ENCODE results near the gene PTPN21. TPM values are rescaled to one million over a fixed set of nuclear protein-coding genes. Genes with fewer than 3 reads are reported as not detected.

The PTPN21 gene
- total RNA-seq, 2 experiments from 2014 or later, result not detected

- H3K4me1 Mint-ChIP-seq, result peaks cover 8% of the 10 kb centered on the region
Observed at GRCh38 chr14:88516861-88517357, 37.9 kb downstream of the PTPN21 start.

DNA sequence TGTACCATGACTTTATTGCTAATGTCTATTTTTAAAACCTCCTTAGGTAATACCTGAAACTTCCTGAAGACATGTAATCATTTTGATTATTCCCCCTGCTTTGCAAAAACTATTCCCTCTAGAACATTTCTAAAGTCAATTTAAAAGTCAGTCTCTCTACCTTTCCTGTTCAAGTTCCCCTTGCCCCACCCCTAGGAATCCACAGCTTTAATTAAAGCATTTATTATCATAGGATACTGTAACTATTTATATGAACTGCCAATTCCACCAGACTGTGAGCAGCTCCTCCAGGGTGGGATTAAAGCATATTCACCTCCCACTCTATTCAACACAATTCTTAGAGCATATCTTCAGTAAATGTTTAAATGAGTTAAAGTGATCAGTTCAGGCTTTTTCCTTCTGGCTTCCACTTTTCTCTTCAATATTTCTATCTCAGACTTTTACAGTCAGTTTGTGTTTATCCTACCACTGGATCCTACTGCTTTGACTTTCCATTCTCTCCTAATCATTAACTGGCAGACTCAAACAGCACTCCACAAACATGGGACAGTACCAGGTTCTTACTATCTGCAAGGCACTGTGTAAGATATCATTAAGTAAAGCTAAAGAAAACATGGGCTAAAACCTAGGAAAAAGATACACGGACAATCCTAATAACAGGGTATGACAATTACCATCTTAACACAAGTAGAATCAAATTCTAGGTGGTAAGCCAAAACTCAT lies 39.1 kb downstream of the PTPN21 start:
- H3K27ac Mint-ChIP-seq, result no peak overlapping the region
- ChIA-PET POLR2A (no interaction called here), CTCF (no interaction called here)
- H3K4me3 Mint-ChIP-seq, result no peak overlapping the region
- H3K4me1 Mint-ChIP-seq, result peaks cover 8% of the 10 kb centered on the region
- H3K9me3 Mint-ChIP-seq, result no peaks in the 10 kb centered on the region
- no peaks in the 10 kb centered on the region for H3K36me3 Mint-ChIP-seq (ENCODE audit: low read depth)
- peaks cover 19% of the 10 kb centered on the region for H3K27me3 Mint-ChIP-seq
- DNase-seq, result no peak

More at GRCh38 chr14:88516861-88517357, 37.9 kb downstream of the PTPN21 start:
- no peak overlapping the region for H3K27ac Mint-ChIP-seq
- DNase-seq, result no peak
- H3K27me3 Mint-ChIP-seq, result peaks cover 21% of the 10 kb centered on the region
- CTCF ChIA-PET, result no interaction called here
- H3K9me3 Mint-ChIP-seq, result no peaks in the 10 kb centered on the region
- peak overlapping the region; percentile 3 for H3K4me3 Mint-ChIP-seq
- POLR2A ChIA-PET, result no interaction called here
- H3K36me3 Mint-ChIP-seq (ENCODE audit: low read depth), result no peaks in the 10 kb centered on the region

- Mint-ChIP-seq H3K27me3 (peaks cover 27% of the 10 kb centered on the region), H3K9me3 (no peaks in the 10 kb centered on the region), H3K27ac (no peak overlapping the region), H3K4me1 (no peaks in the 10 kb centered on the region), H3K36me3 (ENCODE audit: low read depth) (no peaks in the 10 kb centered on the region), H3K4me3 (no peak overlapping the region)
- CTCF ChIA-PET, result no interaction called here
- POLR2A ChIA-PET, result no interaction called here
- DNase-seq, result no peak
Observed at GRCh38 chr14:88507208-88507607, 47.6 kb downstream of the PTPN21 start.

DNA sequence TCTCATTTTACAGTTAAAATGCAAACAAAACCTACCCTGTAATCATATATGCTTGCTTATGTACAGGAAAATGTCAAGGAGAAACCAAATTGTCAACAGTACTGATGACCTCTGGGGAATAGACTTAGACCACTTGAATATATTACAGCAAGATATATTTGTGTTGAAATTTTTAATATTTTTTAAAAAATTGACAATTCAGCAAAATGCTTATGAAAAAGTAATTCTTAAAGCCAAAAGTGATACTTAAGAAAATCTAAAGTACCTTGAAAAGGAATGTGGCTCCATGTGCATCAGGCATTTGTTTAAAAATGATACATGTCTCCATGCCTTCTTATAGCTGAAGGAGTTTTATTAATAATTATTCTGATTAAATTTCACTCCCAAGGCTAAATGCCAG lies 49.2 kb downstream of the PTPN21 start:
- DNase-seq, result no peak
- no peaks in the 10 kb centered on the region for H3K4me1 Mint-ChIP-seq
- peaks cover 30% of the 10 kb centered on the region for H3K27me3 Mint-ChIP-seq
- POLR2A ChIA-PET, result no interaction called here
- no peak overlapping the region for H3K27ac Mint-ChIP-seq
- CTCF ChIA-PET, result no interaction called here
- H3K4me3 Mint-ChIP-seq, result no peak overlapping the region
- H3K9me3 Mint-ChIP-seq, result no peaks in the 10 kb centered on the region
- H3K36me3 Mint-ChIP-seq (ENCODE audit: low read depth), result no peaks in the 10 kb centered on the region

GRCh38 chr14:88504602-88505001 lies 50.2 kb downstream of the PTPN21 start:
- H3K9me3 Mint-ChIP-seq, result no peaks in the 10 kb centered on the region
- peaks cover 24% of the 10 kb centered on the region for H3K27me3 Mint-ChIP-seq
- DNase-seq, result no peak
- no peaks in the 10 kb centered on the region for H3K36me3 Mint-ChIP-seq (ENCODE audit: low read depth)
- no peaks in the 10 kb centered on the region for H3K4me1 Mint-ChIP-seq
- no peak overlapping the region for H3K27ac Mint-ChIP-seq
- ChIA-PET CTCF (no interaction called here), POLR2A (no interaction called here)
- no peak overlapping the region for H3K4me3 Mint-ChIP-seq

DNA sequence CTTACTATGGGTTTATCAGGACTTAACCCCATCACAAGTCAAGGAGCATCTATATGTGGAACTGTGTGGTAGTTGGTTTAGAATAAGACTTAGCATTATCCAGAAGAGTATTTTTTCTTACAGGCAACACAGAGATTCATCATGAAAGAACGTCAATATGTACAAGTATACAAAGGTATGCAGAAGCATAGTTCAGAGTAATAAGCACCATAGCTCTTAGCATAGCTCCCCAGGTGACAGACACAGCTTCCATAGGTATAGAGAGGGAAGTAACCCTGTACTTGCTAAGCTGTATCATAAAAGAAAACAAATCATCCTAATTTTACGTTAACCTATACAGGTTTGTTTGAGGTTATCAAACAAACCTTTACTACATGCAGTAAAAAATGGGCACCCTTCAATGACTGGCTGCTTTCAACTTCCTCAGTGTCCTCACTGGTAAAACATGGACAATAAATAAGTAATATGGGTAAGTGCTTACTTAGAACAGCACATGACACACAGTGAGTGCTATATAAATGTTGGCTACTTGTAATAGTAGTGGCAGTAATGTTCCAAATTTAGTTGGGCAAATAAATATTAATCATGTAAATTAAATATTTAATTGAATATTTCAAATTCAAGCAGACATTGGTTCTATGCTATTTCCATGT lies 50.9 kb downstream of the PTPN21 start:
- Mint-ChIP-seq H3K4me1 (no peaks in the 10 kb centered on the region), H3K9me3 (no peaks in the 10 kb centered on the region), H3K36me3 (ENCODE audit: low read depth) (no peaks in the 10 kb centered on the region), H3K4me3 (no peak overlapping the region), H3K27ac (no peak overlapping the region), H3K27me3 (peaks cover 18% of the 10 kb centered on the region)
- no peak for DNase-seq
- ChIA-PET CTCF (interaction anchor here (1.6 kb wide), 1 partner anchor 9 kb away, joined by 3 read pairs; no protein-coding TSS in a partner anchor), POLR2A (no interaction called here)

DNA sequence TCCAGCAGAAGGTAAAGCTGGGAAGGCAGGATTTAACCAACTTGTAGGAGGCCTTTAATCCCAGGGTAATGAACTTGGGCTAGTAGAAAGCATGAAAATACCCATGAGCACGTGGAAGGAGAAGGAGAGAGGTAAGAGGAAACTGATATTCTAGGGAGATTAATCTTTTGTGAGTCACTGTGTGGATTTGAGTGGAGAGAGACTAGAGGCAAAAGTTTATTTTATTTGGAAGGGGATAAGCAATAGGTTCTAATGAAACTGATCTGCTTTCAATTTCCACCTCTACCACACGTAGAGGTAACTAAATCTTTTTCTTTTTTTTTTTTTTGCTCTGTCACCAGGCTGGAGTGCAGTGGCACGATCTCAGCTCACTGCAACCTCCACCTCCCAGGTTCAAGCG lies 52.1 kb downstream of the PTPN21 start:
- H3K27me3 Mint-ChIP-seq, result peaks cover 15% of the 10 kb centered on the region
- CTCF ChIA-PET, result interaction anchor here (1.6 kb wide), 1 partner anchor 8 kb away, joined by 3 read pairs; no protein-coding TSS in a partner anchor
- H3K27ac Mint-ChIP-seq, result no peak overlapping the region
- POLR2A ChIA-PET, result no interaction called here
- no peak overlapping the region for H3K4me3 Mint-ChIP-seq
- H3K36me3 Mint-ChIP-seq (ENCODE audit: low read depth), result no peaks in the 10 kb centered on the region
- no peaks in the 10 kb centered on the region for H3K9me3 Mint-ChIP-seq
- no peaks in the 10 kb centered on the region for H3K4me1 Mint-ChIP-seq
- DNase-seq, result no peak

GRCh38 chr14:88500611-88501010 lies 54.2 kb downstream of the PTPN21 start:
- POLR2A ChIA-PET, result no interaction called here

DNA sequence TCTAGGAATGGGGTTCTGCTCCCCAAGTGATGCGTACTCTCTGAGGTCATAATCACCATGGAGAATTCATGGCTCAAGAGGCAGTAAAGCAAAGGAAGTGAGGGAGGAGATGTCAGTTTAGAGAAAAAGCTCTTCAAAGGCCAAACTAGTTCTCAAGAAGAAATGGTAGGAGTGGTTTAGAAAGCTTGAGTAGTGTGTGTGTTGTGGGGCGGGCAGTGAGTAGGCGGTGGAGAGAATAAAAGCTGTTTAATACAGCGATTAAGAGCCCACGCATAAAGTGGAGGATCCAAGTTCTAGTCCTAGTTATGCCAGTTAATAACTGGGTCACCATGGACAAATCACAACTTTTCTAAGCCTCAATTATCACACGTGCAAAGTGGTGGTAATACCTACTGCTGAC lies 55.6 kb downstream of the PTPN21 start:
- Mint-ChIP-seq H3K4me3 (no peak overlapping the region), H3K4me1 (no peaks in the 10 kb centered on the region), H3K27me3 (peaks cover 18% of the 10 kb centered on the region), H3K27ac (no peak overlapping the region), H3K36me3 (ENCODE audit: low read depth) (no peaks in the 10 kb centered on the region), H3K9me3 (no peaks in the 10 kb centered on the region)
- DNase-seq, result no peak
- POLR2A ChIA-PET, result no interaction called here
- CTCF ChIA-PET, result no interaction called here

More at GRCh38 chr14:88500611-88501010, 54.2 kb downstream of the PTPN21 start:
- H3K27ac Mint-ChIP-seq, result no peak overlapping the region
- H3K27me3 Mint-ChIP-seq, result peaks cover 19% of the 10 kb centered on the region
- H3K36me3 Mint-ChIP-seq (ENCODE audit: low read depth), result no peaks in the 10 kb centered on the region
- H3K4me3 Mint-ChIP-seq, result no peak overlapping the region
- CTCF ChIA-PET, result no interaction called here
- H3K9me3 Mint-ChIP-seq, result no peaks in the 10 kb centered on the region
- DNase-seq, result no peak
- H3K4me1 Mint-ChIP-seq, result no peaks in the 10 kb centered on the region

DNA sequence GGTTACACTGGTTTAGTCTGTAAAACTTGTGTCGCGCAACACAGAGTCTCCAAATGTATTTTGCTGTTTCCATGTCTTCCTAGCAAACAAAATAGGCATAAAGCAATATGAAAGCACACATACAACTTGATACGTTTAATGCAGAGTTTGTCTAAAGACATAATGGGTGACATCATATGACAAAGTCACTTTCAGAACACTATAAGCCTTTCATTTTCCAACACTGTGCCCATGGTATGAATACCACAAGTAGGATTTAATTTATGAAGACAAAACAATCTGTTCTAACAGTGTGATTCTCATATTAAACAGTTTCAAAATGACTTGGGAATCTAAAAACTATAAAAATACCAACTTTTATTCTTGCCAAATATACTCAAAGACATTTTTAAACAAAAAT lies 58.4 kb downstream of the PTPN21 start:
- H3K4me3 Mint-ChIP-seq, result no peak overlapping the region
- peaks cover 3% of the 10 kb centered on the region for H3K4me1 Mint-ChIP-seq
- DNase-seq, result no peak
- H3K27me3 Mint-ChIP-seq, result peaks cover 11% of the 10 kb centered on the region
- POLR2A ChIA-PET, result no interaction called here
- no peaks in the 10 kb centered on the region for H3K9me3 Mint-ChIP-seq
- CTCF ChIA-PET, result interaction anchor here (0.6 kb wide), 1 partner anchor 71 kb away, joined by 3 read pairs; no protein-coding TSS in a partner anchor
- no peaks in the 10 kb centered on the region for H3K36me3 Mint-ChIP-seq (ENCODE audit: low read depth)
- H3K27ac Mint-ChIP-seq, result no peak overlapping the region

GRCh38 chr14:88493392-88494185 lies 61.2 kb downstream of the PTPN21 start:
- ChIA-PET POLR2A (no interaction called here), CTCF (interaction anchor here (0.9 kb wide), 1 partner anchor 9 kb away, joined by 3 read pairs; no protein-coding TSS in a partner anchor)
- Mint-ChIP-seq H3K9me3 (no peaks in the 10 kb centered on the region), H3K36me3 (ENCODE audit: low read depth) (no peaks in the 10 kb centered on the region), H3K27me3 (peaks cover 7% of the 10 kb centered on the region), H3K4me1 (peaks cover 3% of the 10 kb centered on the region), H3K4me3 (no peak overlapping the region), H3K27ac (no peak overlapping the region)
- DNase-seq, result no peak

DNA sequence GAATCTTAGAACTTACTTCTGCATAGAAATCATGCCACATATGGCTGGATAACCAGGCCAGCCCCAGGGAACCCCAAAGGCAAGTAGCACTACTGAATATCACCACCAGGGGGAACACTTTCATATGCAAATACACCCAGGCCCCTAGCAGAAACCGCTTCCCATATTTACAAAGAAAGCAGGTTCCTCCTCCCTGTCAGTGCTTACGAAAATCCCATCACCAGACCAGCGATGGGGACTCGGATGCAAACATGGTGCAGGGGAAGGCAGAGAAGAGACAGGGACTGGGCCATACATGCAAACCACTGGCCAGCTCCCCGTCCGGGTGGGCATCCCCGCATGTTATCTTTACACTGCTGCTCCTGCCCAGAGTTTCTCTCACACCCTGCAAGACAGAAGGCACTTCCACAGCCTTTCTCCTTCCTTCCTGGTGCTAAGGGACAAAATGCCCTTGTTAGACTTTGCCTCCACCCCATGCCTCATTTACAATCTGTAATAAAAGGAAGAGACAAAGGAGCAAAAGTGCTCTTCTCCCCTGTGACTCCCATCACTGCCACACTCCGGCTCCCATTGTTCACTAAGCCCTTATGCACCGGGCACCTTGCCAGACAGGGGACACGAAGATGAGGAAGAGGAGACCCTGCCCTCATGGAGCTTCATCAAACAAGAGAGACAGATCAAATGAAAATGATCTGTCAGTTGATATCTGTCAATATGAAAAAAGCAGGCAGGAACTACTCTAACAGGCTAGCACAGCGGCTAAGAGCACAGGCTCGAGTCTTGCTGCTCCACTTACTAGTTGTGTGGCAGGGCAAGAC lies 62.3 kb downstream of the PTPN21 start:
- Mint-ChIP-seq H3K27me3 (peaks cover 5% of the 10 kb centered on the region), H3K4me1 (peaks cover 3% of the 10 kb centered on the region), H3K4me3 (no peak overlapping the region), H3K36me3 (ENCODE audit: low read depth) (no peaks in the 10 kb centered on the region), H3K27ac (no peak overlapping the region), H3K9me3 (no peaks in the 10 kb centered on the region)
- DNase-seq, result peak; percentile 81
- POLR2A ChIA-PET, result no interaction called here
- CTCF ChIA-PET, result interaction anchor here (0.9 kb wide), 1 partner anchor 8 kb away, joined by 3 read pairs; no protein-coding TSS in a partner anchor

Data from activated CD4-positive, alpha-beta T cell treated with anti-CD3 and anti-CD28 coated beads, Interleukin-2, amount 10 ng/mL, durations not matched to agents 7 days and 5 days (primary cell).